Pancreas (tissue), 10 donors: ENCODE measurements around the gene GNPTAB. TPM values are rescaled to one million over a fixed set of nuclear protein-coding genes. Genes with fewer than 3 reads are reported as not detected.

Source experiments
- ATAC-seq, 4 donors: fragments of 200-7000 bp; cut with Tn5 transposase; one replicate each; pipeline versions ENCODE4 v1.8.0 to v1.9.1; 2020; ENCODE audit warnings: mild to moderate bottlenecking in 4 of 4, moderate library complexity in 4 of 4
- DNase-seq, 6 donors: peaks; one replicate each; pipeline ENCODE4 v3.0.0-alpha.2; 2020
- FAIRE-seq: peaks from 2 replicates; lab custom pipeline; 2012; peaks lifted over from hg19 to GRCh38; lab: Jason Lieb, UNC
- H3K27ac ChIP-seq, 4 donors: fragments of 200-600 bp; sonication (generic); 1 replicate in 3 of 4; 2 replicates in 1 of 4; pipeline versions ENCODE4 v1.5.0 to v1.8.0; 2020
- H3K27me3 ChIP-seq, 4 donors: fragments of 200-600 bp; one replicate each; pipeline ENCODE4 v1.8.0; 2021
- H3K36me3 ChIP-seq, 3 donors: fragments of 200-600 bp; sonication (generic) in 1 of 3; one replicate each; pipeline versions ENCODE4 v1.5.0 to v1.8.0; 2020 to 2021
- H3K4me1 ChIP-seq, 3 donors: fragments of 200-600 bp; one replicate each; pipeline ENCODE4 v1.8.0; 2021
- H3K4me3 ChIP-seq, 4 donors: fragments of 200-600 bp; sonication (generic) in 2 of 4; one replicate each; pipeline versions ENCODE4 v1.5.0 to v1.8.0; 2020 to 2021
- H3K9me3 ChIP-seq, 4 donors: fragments of 200-600 bp; one replicate each; pipeline ENCODE4 v1.8.0; 2021
- CTCF ChIP-seq, 4 donors: fragments of 200-600 bp; sonication (generic) in 3 of 4; IDR thresholded peaks; one replicate each; pipeline versions ENCODE4 v1.5.0 to v1.8.0; 2021; ENCODE audit warnings: antibody characterized with exemption in 4 of 4
- WGBS, 2 donors: extraction: QIAGEN DNeasy Blood & Tissue Kit; methylation state at CpG; one replicate each; pipeline ENCODE4 v1.1.7; 2013; 5-methylcytosine and 5-hydroxymethylcytosine counted together
- intact Hi-C, 3 donors: fragments of 100-400 bp; cut with DNase I; formaldehyde crosslinking; loops; one replicate each; pipeline versions ENCODE4 v1.11.1 to v1.14.2; 2022
- polyA plus RNA-seq, 2 donors: library from polyadenylated mRNA; stranded (reverse); fragments of 200-250 nt; gene quantifications; one replicate each; pipeline ENCODE4 v1.2.3, GENCODE V29; 2013
- total RNA-seq, 6 donors: library from RNA; stranded (reverse); fragmentation: NEBNext Ultra II Directional in 4 of 6; extraction: Animal tissue kit (Norgen Biotek cat#: 25700) in 4 of 6; gene quantifications; one replicate each; pipeline versions ENCODE4 v1.2.1 to v1.2.4, GENCODE V29; 2021 to 2023
- donor health status: healthy with polysubstance abuse.
- donor health status: DM: no; HTN: no; CAD: no; lungs with moderate emphysema.
- donor health status: DM: no; HTN: no; CAD: no.
- donor health status: control.
- donor health status: control.
- donor health status: Bipolar disorder and iron deficiency.
- donor health status: DM: yes; HTN: yes; CAD: no.
- donor health status: DM: no; HTN: no; CAD: no.
- donor health status: DM: no; HTN: no; CAD: no.
- donor health status: DM: yes; HTN: yes; CAD: no.

GNPTAB gene
- total RNA-seq (10 to 100 TPM; 10.7 to 27.7 (median 14.8) TPM), polyA plus RNA-seq (1 to 10 TPM; 5.4 to 6.3 TPM)

- TF ChIP-seq CTCF (IDR thresholded peaks at IDR 0.05): peak; percentile 66 to 80 (median 72)
- intact Hi-C loops: no loop called here
- 0% methylated on average over 46 to 96 of the region's 96 CpGs for WGBS, 2 donors
- Histone ChIP-seq H3K9me3 (no peaks in the 10 kb centered on the region), H3K27me3 (no peaks in the 10 kb centered on the region), H3K27ac (peak within 1 kb of the TSS; percentile 53 to 84 (median 74)), H3K4me1 (peaks cover 0 to 6% (median 5%) of the 10 kb centered on the region in 3 donors), H3K4me3 (peak within 1 kb of the TSS; percentile 64 to 85 (median 80)), H3K36me3 (no peaks in the 10 kb centered on the region)
- no peak for FAIRE-seq
- peak; percentile 93 to 98 (median 96) for ATAC-seq
- DNase-seq: peak; percentile 90 to 98 (median 96)
These were observed at the start of gene GNPTAB for GRCh38 chr12:101830367-101831325. TSS of gene GNPTAB (minus strand) at chr12:101830959. CDS start at chr12:101830675, 284 bp downstream.

- Histone ChIP-seq H3K27ac (peak overlapping the region in 3 of 4 donors; percentile 94 to 97 (median 97)), H3K4me3 (peak overlapping the region; percentile 52 to 94 (median 86)), H3K9me3 (no peaks in the 10 kb centered on the region), H3K27me3 (no peaks in the 10 kb centered on the region), H3K4me1 (peaks cover 0 to 5% (median 0%) of the 10 kb centered on the region in 3 donors), H3K36me3 (no peaks in the 10 kb centered on the region)
- FAIRE-seq: no peak
- no peak for TF ChIP-seq CTCF (IDR thresholded peaks at IDR 0.05)
- WGBS, 2 donors: 31 to 38% methylated on average over 7 of the region's 7 CpGs
- intact Hi-C loops: no loop called here
- ATAC-seq: no peak
- no peak for DNase-seq
These were observed 47.6 kb upstream of the GNPTAB start for GRCh38 chr12:101878243-101878821.

- H3K4me1 ChIP-seq: peaks cover 0 to 5% (median 0%) of the 10 kb centered on the region in 3 donors
- 0% methylated on average over 22 to 24 of the region's 24 CpGs for WGBS, 2 donors
- no peak for FAIRE-seq
- intact Hi-C loops: no loop called here
- no peaks in the 10 kb centered on the region for H3K9me3 ChIP-seq
- peak in 3 of 6 donors; percentile 41 to 75 (median 52) for DNase-seq
- H3K27ac ChIP-seq: peak overlapping the region; percentile 89 to 97 (median 96)
- H3K36me3 ChIP-seq: no peaks in the 10 kb centered on the region
- no peaks in the 10 kb centered on the region for H3K27me3 ChIP-seq
- H3K4me3 ChIP-seq: peak overlapping the region; percentile 52 to 94 (median 86)
- ATAC-seq: peak; percentile 8 to 23 (median 18)
- no peak for TF ChIP-seq CTCF (IDR thresholded peaks at IDR 0.05)
These were observed 47.1 kb upstream of the GNPTAB start for GRCh38 chr12:101877806-101878242.

- ATAC-seq (peak; percentile 91 to 95 (median 94)), FAIRE-seq (no peak), DNase-seq (peak; percentile 87 to 96 (median 92))
- TF ChIP-seq CTCF (IDR thresholded peaks at IDR 0.05): no peak
- Histone ChIP-seq H3K4me1 (peaks cover 0 to 2% (median 0%) of the 10 kb centered on the region in 3 donors), H3K27me3 (no peaks in the 10 kb centered on the region), H3K9me3 (no peaks in the 10 kb centered on the region), H3K27ac (peak within 1 kb of the TSS; percentile 89 to 97 (median 96)), H3K4me3 (peak within 1 kb of the TSS; percentile 52 to 94 (median 86)), H3K36me3 (no peaks in the 10 kb centered on the region)
- intact Hi-C loops: no loop called here
- 1% methylated on average over 95 to 105 of the region's 105 CpGs for WGBS, 2 donors
These were observed 46.4 kb upstream of the GNPTAB start, which contains the start of gene DRAM1 for GRCh38 chr12:101876861-101877805. TSS of gene DRAM1 (plus strand) at chr12:101877580. CDS start at chr12:101877790, 210 bp downstream.
